NB4 (cell line): ENCODE data around the gene APOA4.

Experiments
- POLR2A ChIP-seq: IDR thresholded peaks from 2 replicates; pipeline ENCODE4 v1.6.1; 2011; ENCODE audit warnings: mild to moderate bottlenecking; ENCODE audit not compliant: insufficient read length; ENCODE audit errors: extremely low read depth
- TF ChIP-seq, protein P1 (sequence below): IDR thresholded peaks from one replicate; pipeline ENCODE4 v1.5.1; 2012; ENCODE audit warnings: low read depth, low read length

DNA sequence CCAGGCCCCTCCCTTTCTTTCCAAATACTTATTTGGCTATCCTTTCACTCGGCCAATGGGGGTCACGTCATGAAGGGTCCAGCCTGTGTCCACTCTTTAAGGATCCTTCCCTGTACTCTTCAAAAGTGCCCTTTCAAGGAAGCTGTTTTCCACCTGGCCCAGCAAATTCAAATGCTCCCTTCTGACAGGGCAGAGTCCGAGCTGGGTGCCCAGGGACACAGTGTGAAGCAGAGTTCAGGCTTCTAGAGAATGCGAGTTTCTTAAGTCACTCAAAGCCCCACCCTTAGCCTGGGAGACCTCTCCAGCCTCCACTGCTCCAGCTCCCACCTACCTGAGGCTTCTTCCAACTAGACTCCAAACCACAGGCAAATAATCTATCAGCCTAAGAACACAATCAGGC lies 19.8 kb upstream of the APOA4 start:
- TF ChIP-seq, protein P1, sequence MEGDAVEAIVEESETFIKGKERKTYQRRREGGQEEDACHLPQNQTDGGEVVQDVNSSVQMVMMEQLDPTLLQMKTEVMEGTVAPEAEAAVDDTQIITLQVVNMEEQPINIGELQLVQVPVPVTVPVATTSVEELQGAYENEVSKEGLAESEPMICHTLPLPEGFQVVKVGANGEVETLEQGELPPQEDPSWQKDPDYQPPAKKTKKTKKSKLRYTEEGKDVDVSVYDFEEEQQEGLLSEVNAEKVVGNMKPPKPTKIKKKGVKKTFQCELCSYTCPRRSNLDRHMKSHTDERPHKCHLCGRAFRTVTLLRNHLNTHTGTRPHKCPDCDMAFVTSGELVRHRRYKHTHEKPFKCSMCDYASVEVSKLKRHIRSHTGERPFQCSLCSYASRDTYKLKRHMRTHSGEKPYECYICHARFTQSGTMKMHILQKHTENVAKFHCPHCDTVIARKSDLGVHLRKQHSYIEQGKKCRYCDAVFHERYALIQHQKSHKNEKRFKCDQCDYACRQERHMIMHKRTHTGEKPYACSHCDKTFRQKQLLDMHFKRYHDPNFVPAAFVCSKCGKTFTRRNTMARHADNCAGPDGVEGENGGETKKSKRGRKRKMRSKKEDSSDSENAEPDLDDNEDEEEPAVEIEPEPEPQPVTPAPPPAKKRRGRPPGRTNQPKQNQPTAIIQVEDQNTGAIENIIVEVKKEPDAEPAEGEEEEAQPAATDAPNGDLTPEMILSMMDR = no peak
- TF ChIP-seq POLR2A = no peak
